Breast epithelium (tissue), 4 donors: ENCODE results near the gene RBMXL3. TPM values are rescaled to one million over a fixed set of nuclear protein-coding genes. Genes with fewer than 3 reads are reported as not detected.

ENCODE experiments used
- DNase-seq, 2 donors: peaks; one replicate each; pipeline ENCODE4 v3.0.0-alpha.2; 2019; ENCODE audit warnings: low spot score in 2 of 2
- H3K27ac ChIP-seq, 2 donors: fragments of 200-600 bp; sonication (generic) in 1 of 2; one replicate each; pipeline ENCODE4 v1.5.1; 2016 to 2019; ENCODE audit warnings: mild to moderate bottlenecking in 1 of 2
- H3K27me3 ChIP-seq, 2 donors: fragments of 200-600 bp; sonication (generic) in 1 of 2; one replicate each; pipeline versions ENCODE4 v1.5.1 to v1.6.0; 2017 to 2019; ENCODE audit warnings: control low read depth in 1 of 2, mild to moderate bottlenecking in 1 of 2
- H3K36me3 ChIP-seq: fragments of 200-600 bp; one replicate; pipeline ENCODE4 v1.5.1; 2019
- H3K4me1 ChIP-seq, 2 donors: fragments of 200-600 bp; sonication (generic); one replicate each; pipeline ENCODE4 v1.5.1; 2016 to 2019; ENCODE audit warnings: control low read depth in 1 of 2
- H3K4me3 ChIP-seq, 3 donors: fragments of 200-600 bp; sonication (generic); 1 replicate in 2 of 3; 2 replicates in 1 of 3; pipeline ENCODE4 v1.5.1; 2016 to 2019; ENCODE audit warnings: mild to moderate bottlenecking in 3 of 3, moderate library complexity in 2 of 3
- H3K9me3 ChIP-seq, 2 donors: fragments of 200-600 bp; sonication (generic) in 1 of 2; one replicate each; pipeline ENCODE4 v1.5.1; 2016 to 2019; ENCODE audit warnings: control low read depth in 1 of 2
- CTCF ChIP-seq, 3 donors: fragments of 450-650 bp; IDR thresholded peaks; one replicate each; pipeline ENCODE4 v1.5.1; 2016 to 2017; ENCODE audit warnings: antibody characterized with exemption in 3 of 3, mild to moderate bottlenecking in 3 of 3, moderate library complexity in 3 of 3
- POLR2A ChIP-seq: fragments of 450-650 bp; IDR thresholded peaks from one replicate; pipeline ENCODE4 v1.6.1; 2016; ENCODE audit warnings: antibody characterized with exemption, mild to moderate bottlenecking, moderate library complexity
- POLR2AphosphoS5 ChIP-seq, 3 donors: sonication (generic); formaldehyde crosslinking; IDR thresholded peaks; one replicate each; pipeline ENCODE4 v1.6.1; 2017; ENCODE audit warnings: antibody characterized with exemption in 3 of 3
- intact Hi-C: fragments of 100-400 bp; cut with DNase I; formaldehyde crosslinking; loops from one replicate; pipeline ENCODE4 v1.15.1; 2023; ENCODE audit warnings: low total_unique reads
- total RNA-seq, 3 donors: library from RNA; depleted of rRNA; stranded (reverse); fragments of >200 nt; gene quantifications; one replicate each; pipeline ENCODE4 v1.1.0, GENCODE V29; 2016

The RBMXL3 gene
- not detected for total RNA-seq

- Histone ChIP-seq H3K27ac (no peak within 1 kb of the TSS), H3K4me3 (no peak within 1 kb of the TSS), H3K9me3 (peaks cover 0 to 11% of the 10 kb centered on the region in 2 donors), H3K36me3 (no peaks in the 10 kb centered on the region), H3K4me1 (no peaks in the 10 kb centered on the region), H3K27me3 (peaks cover 0 to 5% of the 10 kb centered on the region in 2 donors)
- DNase-seq, result no peak
- intact Hi-C loops, result no loop called here
- TF ChIP-seq POLR2A (no peak), POLR2AphosphoS5 (IDR thresholded peaks at IDR 0.05) (no peak), CTCF (IDR thresholded peaks at IDR 0.05) (no peak)
These were observed at the start of gene RBMXL3 for GRCh38 chrX:115189110-115189509. Gene RBMXL3 (plus strand): TSS chrX:115189410. CDS start chrX:115189442, 32 bp downstream.

- H3K9me3 ChIP-seq, result peaks cover 5 to 15% of the 10 kb centered on the region in 2 donors
- peaks cover 0 to 13% of the 10 kb centered on the region in 2 donors for H3K27me3 ChIP-seq
- TF ChIP-seq POLR2A, result no peak
- TF ChIP-seq POLR2AphosphoS5 (IDR thresholded peaks at IDR 0.05), result no peak
- no peak for TF ChIP-seq CTCF (IDR thresholded peaks at IDR 0.05)
- intact Hi-C loops, result no loop called here
- DNase-seq, result no peak
- no peak overlapping the region for H3K27ac ChIP-seq
- H3K4me3 ChIP-seq, result no peak overlapping the region
- H3K36me3 ChIP-seq, result no peaks in the 10 kb centered on the region
- no peaks in the 10 kb centered on the region for H3K4me1 ChIP-seq
These were observed 47.2 kb upstream of the RBMXL3 start for GRCh38 chrX:115142057-115142456.

GRCh38 chrX:115147220-115147619, 42.0 kb upstream of the RBMXL3 start:
- Histone ChIP-seq H3K4me1 (no peaks in the 10 kb centered on the region), H3K27ac (no peak overlapping the region), H3K27me3 (no peaks in the 10 kb centered on the region), H3K9me3 (peaks cover 0 to 6% of the 10 kb centered on the region in 2 donors), H3K36me3 (no peaks in the 10 kb centered on the region), H3K4me3 (no peak overlapping the region)
- TF ChIP-seq POLR2AphosphoS5 (IDR thresholded peaks at IDR 0.05), result no peak
- TF ChIP-seq POLR2A, result no peak
- peak in 2 of 3 donors; percentile 27 to 36 for TF ChIP-seq CTCF (IDR thresholded peaks at IDR 0.05)
- intact Hi-C loops, result no loop called here
- no peak for DNase-seq

- Histone ChIP-seq H3K9me3 (no peaks in the 10 kb centered on the region), H3K27ac (no peak overlapping the region), H3K4me3 (no peak overlapping the region), H3K27me3 (peaks cover 0 to 19% of the 10 kb centered on the region in 2 donors), H3K4me1 (no peaks in the 10 kb centered on the region), H3K36me3 (no peaks in the 10 kb centered on the region)
- no peak for TF ChIP-seq CTCF (IDR thresholded peaks at IDR 0.05)
- no peak for TF ChIP-seq POLR2AphosphoS5 (IDR thresholded peaks at IDR 0.05)
- TF ChIP-seq POLR2A, result no peak
- intact Hi-C loops, result no loop called here
- no peak for DNase-seq
These were observed 16.0 kb upstream of the RBMXL3 start for GRCh38 chrX:115173181-115173580.

- Histone ChIP-seq H3K27ac (no peak overlapping the region), H3K4me1 (no peaks in the 10 kb centered on the region), H3K9me3 (no peaks in the 10 kb centered on the region), H3K36me3 (no peaks in the 10 kb centered on the region), H3K27me3 (peaks cover 0 to 19% of the 10 kb centered on the region in 2 donors), H3K4me3 (no peak overlapping the region)
- no peak for DNase-seq
- TF ChIP-seq POLR2A, result no peak
- TF ChIP-seq POLR2AphosphoS5 (IDR thresholded peaks at IDR 0.05), result no peak
- TF ChIP-seq CTCF (IDR thresholded peaks at IDR 0.05), result no peak
- intact Hi-C loops, result no loop called here
These were observed 14.7 kb upstream of the RBMXL3 start for GRCh38 chrX:115174548-115174947.
